AG04450 (cell line): ENCODE results near the gene HIF3A. TPM values are rescaled to one million over a fixed set of nuclear protein-coding genes. Genes with fewer than 3 reads are reported as not detected.
"Not testable (repeated sequence)": the region's sequence is repeated elsewhere in the genome, so short reads cannot be mapped to it uniquely, and the experiment has no call there.

Experiments
- CTCF ChIA-PET: fragments of 300-600, 350-600 bp; formaldehyde crosslinking; extraction: SDS; loops from one replicate; lab custom pipeline; 2022; ENCODE audit warnings: antibody characterized with exemption, inconsistent platforms; lab: Charles Lee
- POLR2A ChIA-PET: fragments of 350-600 bp; formaldehyde crosslinking; extraction: SDS; loops from one replicate; lab custom pipeline; 2021; ENCODE audit warnings: antibody characterized with exemption, inconsistent platforms; lab: Yijun Ruan, JAX
- DNase-seq: peaks from one replicate; pipeline ENCODE4 v3.0.0-alpha.2; 2011; ENCODE audit warnings: low read depth, low spot score
- H3K27ac ChIP-seq: one replicate; pipeline ENCODE4 v1.5.1; 2012; ENCODE audit warnings: low read depth, low read length, control low read depth
- H3K27me3 ChIP-seq: one replicate; pipeline ENCODE4 v1.6.0; 2012; ENCODE audit warnings: low read length; ENCODE audit not compliant: control insufficient read depth, insufficient read depth
- H3K4me3 ChIP-seq: 2 replicates; pipeline ENCODE4 v1.5.1; 2011; ENCODE audit warnings: mild to moderate bottlenecking, low read depth, low read length, control low read depth
- H3K9me3 ChIP-seq: 2 replicates; pipeline ENCODE4 v1.5.1; 2012; ENCODE audit warnings: low read length; ENCODE audit not compliant: control insufficient read depth, insufficient read depth
- polyA plus RNA-seq: library from polyadenylated mRNA; depleted of rRNA; stranded (reverse); fragments of >200 nt; gene quantifications from 2 replicates; pipeline ENCODE4 v1.2.3, GENCODE V29; 2011
- TF ChIP-seq, protein P1 (sequence below): IDR thresholded peaks from 2 replicates; pipeline ENCODE4 v1.5.1; 2011; ENCODE audit warnings: low read depth, low read length, control low read depth, inconsistent platforms

HIF3A gene
- polyA plus RNA-seq, 1 experiment, result 0.21 TPM

DNA sequence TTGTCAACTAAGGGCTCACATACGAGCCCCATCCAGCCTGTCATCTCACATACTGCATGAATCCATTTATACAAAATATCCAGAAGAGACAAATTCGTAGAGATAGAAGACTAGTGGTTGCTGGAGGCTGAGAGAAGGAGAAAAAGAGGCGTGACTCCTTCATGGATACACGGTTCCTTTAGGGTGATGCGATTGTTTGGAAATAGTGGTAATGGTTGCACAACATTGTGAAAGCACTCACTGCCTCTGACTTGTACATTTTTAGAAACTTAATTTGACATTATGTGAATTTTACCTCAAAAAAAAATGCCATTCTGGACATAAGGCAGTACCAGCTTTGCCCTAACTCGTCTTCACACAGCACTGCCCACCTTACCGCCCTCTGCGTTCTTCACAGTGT is 40.0 kb upstream of the HIF3A start:
- Histone ChIP-seq H3K9me3 (no peaks in the 10 kb centered on the region), H3K27me3 (peaks cover 43% of the 10 kb centered on the region), H3K4me3 (no peak overlapping the region), H3K27ac (no peak overlapping the region)
- CTCF ChIA-PET, result interaction anchor here (0.5 to 1.3 kb wide), 3 partner anchors 9 to 228 kb away, joined by 3 to 6 read pairs (median 4); no protein-coding TSS in a partner anchor
- TF ChIP-seq, protein P1, sequence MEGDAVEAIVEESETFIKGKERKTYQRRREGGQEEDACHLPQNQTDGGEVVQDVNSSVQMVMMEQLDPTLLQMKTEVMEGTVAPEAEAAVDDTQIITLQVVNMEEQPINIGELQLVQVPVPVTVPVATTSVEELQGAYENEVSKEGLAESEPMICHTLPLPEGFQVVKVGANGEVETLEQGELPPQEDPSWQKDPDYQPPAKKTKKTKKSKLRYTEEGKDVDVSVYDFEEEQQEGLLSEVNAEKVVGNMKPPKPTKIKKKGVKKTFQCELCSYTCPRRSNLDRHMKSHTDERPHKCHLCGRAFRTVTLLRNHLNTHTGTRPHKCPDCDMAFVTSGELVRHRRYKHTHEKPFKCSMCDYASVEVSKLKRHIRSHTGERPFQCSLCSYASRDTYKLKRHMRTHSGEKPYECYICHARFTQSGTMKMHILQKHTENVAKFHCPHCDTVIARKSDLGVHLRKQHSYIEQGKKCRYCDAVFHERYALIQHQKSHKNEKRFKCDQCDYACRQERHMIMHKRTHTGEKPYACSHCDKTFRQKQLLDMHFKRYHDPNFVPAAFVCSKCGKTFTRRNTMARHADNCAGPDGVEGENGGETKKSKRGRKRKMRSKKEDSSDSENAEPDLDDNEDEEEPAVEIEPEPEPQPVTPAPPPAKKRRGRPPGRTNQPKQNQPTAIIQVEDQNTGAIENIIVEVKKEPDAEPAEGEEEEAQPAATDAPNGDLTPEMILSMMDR, result no peak
- POLR2A ChIA-PET, result interaction anchor here (0.6 kb wide), 1 partner anchor 320 kb away, joined by 5 read pairs; no protein-coding TSS in a partner anchor
- no peak for DNase-seq

DNA sequence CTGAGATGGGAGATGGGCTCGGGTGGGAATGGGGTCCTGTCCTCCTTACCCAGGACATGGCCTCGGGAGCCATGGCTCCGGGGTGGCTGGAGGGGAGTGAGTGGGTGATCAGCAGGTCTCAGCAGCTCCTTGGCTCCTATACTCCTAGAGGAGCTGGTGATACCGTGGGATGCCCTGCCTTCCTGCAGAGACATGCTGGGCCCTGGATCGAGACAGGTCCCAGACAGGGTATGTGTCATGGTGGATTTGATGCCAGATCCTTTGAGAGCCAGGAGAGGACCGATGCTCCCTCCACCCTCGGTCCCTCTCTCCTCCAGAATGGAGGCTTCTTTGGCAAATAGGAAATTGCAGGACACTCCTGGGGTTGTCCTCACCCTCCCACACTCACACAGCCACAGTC is 35.3 kb upstream of the HIF3A start:
- H3K27ac ChIP-seq, H3K9me3 ChIP-seq, DNase-seq, H3K4me3 ChIP-seq, POLR2A ChIA-PET: not testable (repeated sequence)
- peaks cover 49% of the 10 kb centered on the region for H3K27me3 ChIP-seq
- CTCF ChIA-PET, result interaction anchor here (1.1 to 10.1 kb wide), 2 partner anchors 181 to 184 kb away, joined by 3 to 122 read pairs; no protein-coding TSS in a partner anchor

DNA sequence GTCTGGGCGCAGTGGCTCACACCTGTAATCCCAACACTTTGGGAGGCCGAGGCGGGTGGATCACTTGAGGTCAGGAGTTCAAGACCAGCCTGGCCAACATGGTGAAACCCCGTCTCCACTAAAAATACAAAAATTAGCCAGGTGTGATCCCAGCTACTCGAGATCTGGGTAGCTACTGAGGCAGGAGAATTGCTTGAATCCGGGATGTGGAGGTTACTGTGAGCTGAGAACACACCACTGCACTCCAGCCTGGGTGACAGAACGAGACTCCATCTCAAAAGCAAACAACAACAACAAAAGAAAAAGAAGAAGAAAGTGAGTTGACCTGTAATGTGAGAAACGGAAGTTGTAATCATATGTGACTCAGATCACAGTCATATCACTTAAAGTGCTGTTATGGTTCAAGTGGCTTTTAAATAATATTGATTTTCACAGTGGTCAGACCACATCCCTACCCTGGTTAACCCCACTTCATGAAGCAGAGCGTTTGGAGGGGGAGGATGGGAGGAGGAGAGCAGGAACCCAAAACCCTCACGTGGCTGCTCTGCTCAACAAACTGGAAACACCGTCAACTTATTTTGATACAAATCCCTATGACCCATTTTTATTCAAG is 34.1 kb upstream of the HIF3A start:
- H3K4me3 ChIP-seq, H3K27ac ChIP-seq, POLR2A ChIA-PET, H3K9me3 ChIP-seq, DNase-seq: not testable (repeated sequence)
- CTCF ChIA-PET, result interaction anchor here (1.0 to 10.1 kb wide), 4 partner anchors 73 to 234 kb away, joined by 3 to 122 read pairs (median 4); no protein-coding TSS in a partner anchor
- H3K27me3 ChIP-seq, result peaks cover 42% of the 10 kb centered on the region

DNA sequence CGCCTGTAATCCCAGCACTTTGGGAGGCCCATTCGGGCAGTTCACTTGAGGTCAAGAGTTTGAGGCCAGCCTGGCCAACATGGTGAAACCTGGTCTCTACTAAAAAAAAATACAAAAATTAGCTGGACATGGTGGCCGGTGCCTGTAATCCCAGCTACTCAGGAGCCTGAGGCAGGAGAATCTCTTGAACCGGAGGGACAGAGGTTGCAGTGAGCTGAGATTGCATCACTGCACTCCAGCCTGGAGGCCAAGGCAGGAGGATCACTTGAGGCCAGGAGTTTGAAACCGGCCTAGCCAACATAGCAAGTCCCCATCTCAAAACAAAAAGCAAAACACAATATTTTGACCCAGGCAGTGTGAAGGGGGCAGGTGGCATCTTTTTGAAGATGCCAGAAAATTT is 32.0 kb upstream of the HIF3A start:
- H3K27me3 ChIP-seq, result peaks cover 33% of the 10 kb centered on the region
- H3K9me3 ChIP-seq, POLR2A ChIA-PET, H3K27ac ChIP-seq, H3K4me3 ChIP-seq, DNase-seq: not testable (repeated sequence)
- CTCF ChIA-PET, result interaction anchor here (0.5 to 10.1 kb wide), 15 partner anchors 15 to 248 kb away, joined by 3 to 122 read pairs (median 3); no protein-coding TSS in a partner anchor

DNA sequence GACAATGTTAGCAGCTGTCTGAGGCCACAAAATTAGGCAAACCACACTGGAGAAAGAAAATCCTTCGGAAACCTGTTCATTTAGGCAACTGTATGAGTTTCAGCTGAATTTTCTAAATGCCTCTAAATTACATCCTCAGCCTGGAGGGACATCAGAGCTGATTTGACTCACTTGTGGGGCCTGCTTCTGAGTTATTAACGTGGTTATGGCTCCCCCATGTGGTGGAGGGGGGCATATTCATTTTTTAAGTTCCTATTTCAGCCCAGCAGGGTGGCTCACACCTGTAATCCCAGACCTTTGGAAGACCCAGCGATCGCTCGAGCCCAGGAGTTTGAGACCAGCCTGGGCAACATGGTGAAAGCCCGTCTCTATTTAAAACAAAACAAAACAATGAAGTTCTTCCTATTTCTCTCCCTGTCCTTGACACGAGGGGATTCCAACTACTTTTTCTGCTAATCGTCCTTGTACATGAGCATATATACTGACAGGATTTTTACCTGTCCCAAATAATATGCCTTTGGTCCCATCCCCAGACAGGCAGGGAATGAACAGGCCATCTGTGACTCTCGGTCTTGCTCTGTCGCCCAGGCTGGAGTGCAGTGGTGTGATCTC is 31.5 kb upstream of the HIF3A start:
- Histone ChIP-seq H3K4me3 (no peak overlapping the region), H3K27ac (no peak overlapping the region), H3K27me3 (peaks cover 35% of the 10 kb centered on the region), H3K9me3 (no peaks in the 10 kb centered on the region)
- CTCF ChIA-PET, result interaction anchor here (0.5 to 10.1 kb wide), 18 partner anchors 8 to 248 kb away, joined by 3 to 122 read pairs (median 3); no protein-coding TSS in a partner anchor
- TF ChIP-seq, protein P1, result peak; percentile 78
- peak; percentile 57 for DNase-seq
- POLR2A ChIA-PET, result no interaction called here

DNA sequence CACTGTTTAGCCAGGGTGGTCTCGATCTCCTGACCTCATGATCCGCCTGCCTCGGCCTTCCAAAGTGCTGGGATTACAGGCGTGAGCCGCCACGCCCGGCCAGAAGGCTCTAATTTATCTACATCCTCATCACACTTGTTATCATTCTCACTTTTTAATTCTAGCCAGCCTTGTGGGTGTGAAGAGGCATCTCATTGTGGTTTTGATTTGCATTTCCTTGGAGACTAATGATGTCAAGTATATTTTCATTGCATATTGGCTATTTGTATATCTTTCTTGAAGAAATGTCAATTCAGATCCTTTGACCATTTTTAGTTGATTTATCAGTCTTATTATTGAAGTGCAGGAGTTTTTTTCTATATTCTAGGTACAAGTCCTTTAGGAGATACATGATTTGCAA is 27.7 kb upstream of the HIF3A start:
- H3K27me3 ChIP-seq, result peaks cover 18% of the 10 kb centered on the region
- no peak for DNase-seq
- TF ChIP-seq, protein P1, result no peak
- H3K9me3 ChIP-seq, result no peaks in the 10 kb centered on the region
- ChIA-PET CTCF (interaction anchor here (1.2 to 10.1 kb wide), 4 partner anchors 11 to 242 kb away, joined by 3 to 122 read pairs (median 7); no protein-coding TSS in a partner anchor), POLR2A (no interaction called here)
- no peak overlapping the region for H3K4me3 ChIP-seq
- no peak overlapping the region for H3K27ac ChIP-seq
